AG04450 (cell line): ENCODE data around the gene TUT4. TPM values are rescaled to one million over a fixed set of nuclear protein-coding genes. Genes with fewer than 3 reads are reported as not detected.

Experiments
- CTCF ChIA-PET: fragments of 300-600, 350-600 bp; formaldehyde crosslinking; extraction: SDS; loops from one replicate; lab custom pipeline; 2022; ENCODE audit warnings: antibody characterized with exemption, inconsistent platforms; lab: Charles Lee
- POLR2A ChIA-PET: fragments of 350-600 bp; formaldehyde crosslinking; extraction: SDS; loops from one replicate; lab custom pipeline; 2021; ENCODE audit warnings: antibody characterized with exemption, inconsistent platforms; lab: Yijun Ruan, JAX
- DNase-seq: peaks from one replicate; pipeline ENCODE4 v3.0.0-alpha.2; 2011; ENCODE audit warnings: low read depth, low spot score
- H3K27ac ChIP-seq: one replicate; pipeline ENCODE4 v1.5.1; 2012; ENCODE audit warnings: low read depth, low read length, control low read depth
- H3K27me3 ChIP-seq: one replicate; pipeline ENCODE4 v1.6.0; 2012; ENCODE audit warnings: low read length; ENCODE audit not compliant: control insufficient read depth, insufficient read depth
- H3K4me3 ChIP-seq: 2 replicates; pipeline ENCODE4 v1.5.1; 2011; ENCODE audit warnings: mild to moderate bottlenecking, low read depth, low read length, control low read depth
- H3K9me3 ChIP-seq: 2 replicates; pipeline ENCODE4 v1.5.1; 2012; ENCODE audit warnings: low read length; ENCODE audit not compliant: control insufficient read depth, insufficient read depth
- polyA plus RNA-seq: library from polyadenylated mRNA; depleted of rRNA; stranded (reverse); fragments of >200 nt; gene quantifications from 2 replicates; pipeline ENCODE4 v1.2.3, GENCODE V29; 2011
- TF ChIP-seq, protein P1 (sequence below): IDR thresholded peaks from 2 replicates; pipeline ENCODE4 v1.5.1; 2011; ENCODE audit warnings: low read depth, low read length, control low read depth, inconsistent platforms

Gene TUT4
- polyA plus RNA-seq, 1 experiment = 30.0 TPM

DNA sequence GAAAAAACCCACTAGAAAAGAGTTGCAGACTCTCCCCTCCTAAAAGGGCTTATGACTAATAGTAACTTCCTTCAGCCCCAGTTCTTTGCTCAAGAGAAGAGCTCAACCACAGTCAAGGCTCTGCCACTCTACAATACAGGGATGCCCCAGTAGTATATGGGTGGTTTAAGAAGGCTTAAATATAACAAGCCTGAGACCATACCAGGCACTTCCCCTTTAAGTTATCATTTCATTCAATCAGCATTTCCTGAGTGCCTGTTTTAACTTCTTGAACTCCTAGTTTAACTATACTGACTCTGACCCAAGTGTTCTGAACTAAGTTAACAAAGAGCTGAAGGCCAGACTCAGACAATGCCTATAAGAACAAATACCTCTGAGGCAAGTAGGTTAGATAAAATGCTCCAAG, 128.7 kb downstream of the TUT4 start:
- Histone ChIP-seq H3K27me3 (no peaks in the 10 kb centered on the region), H3K27ac (no peak overlapping the region), H3K9me3 (no peaks in the 10 kb centered on the region), H3K4me3 (no peak overlapping the region)
- ChIA-PET CTCF (interaction anchor here (1.3 kb wide), 1 partner anchor 262 kb away, joined by 4 read pairs; no protein-coding TSS in a partner anchor), POLR2A (no interaction called here)
- no peak for DNase-seq
- TF ChIP-seq, protein P1, sequence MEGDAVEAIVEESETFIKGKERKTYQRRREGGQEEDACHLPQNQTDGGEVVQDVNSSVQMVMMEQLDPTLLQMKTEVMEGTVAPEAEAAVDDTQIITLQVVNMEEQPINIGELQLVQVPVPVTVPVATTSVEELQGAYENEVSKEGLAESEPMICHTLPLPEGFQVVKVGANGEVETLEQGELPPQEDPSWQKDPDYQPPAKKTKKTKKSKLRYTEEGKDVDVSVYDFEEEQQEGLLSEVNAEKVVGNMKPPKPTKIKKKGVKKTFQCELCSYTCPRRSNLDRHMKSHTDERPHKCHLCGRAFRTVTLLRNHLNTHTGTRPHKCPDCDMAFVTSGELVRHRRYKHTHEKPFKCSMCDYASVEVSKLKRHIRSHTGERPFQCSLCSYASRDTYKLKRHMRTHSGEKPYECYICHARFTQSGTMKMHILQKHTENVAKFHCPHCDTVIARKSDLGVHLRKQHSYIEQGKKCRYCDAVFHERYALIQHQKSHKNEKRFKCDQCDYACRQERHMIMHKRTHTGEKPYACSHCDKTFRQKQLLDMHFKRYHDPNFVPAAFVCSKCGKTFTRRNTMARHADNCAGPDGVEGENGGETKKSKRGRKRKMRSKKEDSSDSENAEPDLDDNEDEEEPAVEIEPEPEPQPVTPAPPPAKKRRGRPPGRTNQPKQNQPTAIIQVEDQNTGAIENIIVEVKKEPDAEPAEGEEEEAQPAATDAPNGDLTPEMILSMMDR = no peak

DNA sequence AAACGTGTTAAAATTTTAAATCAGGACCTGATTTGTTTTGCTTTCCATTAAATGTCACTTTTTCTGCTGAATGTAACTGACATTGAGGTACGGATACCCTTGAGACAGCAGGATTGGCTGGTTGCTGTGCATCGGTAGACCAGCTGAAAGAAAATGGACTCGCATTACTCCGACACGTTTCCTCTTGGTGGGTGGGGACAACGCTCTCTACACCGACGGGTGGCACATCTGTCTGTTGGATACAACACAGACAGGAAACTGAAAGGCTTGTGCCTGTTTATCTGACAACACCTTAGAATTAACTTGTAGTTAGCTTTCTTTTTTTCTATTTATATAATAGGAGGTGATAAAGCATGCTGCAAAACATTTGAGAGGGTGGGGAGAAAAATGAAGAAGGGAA, 129.1 kb downstream of the TUT4 start:
- no peak for DNase-seq
- CTCF ChIA-PET = interaction anchor here (0.6 kb wide), 1 partner anchor 382 kb away, joined by 3 read pairs; no protein-coding TSS in a partner anchor
- no peaks in the 10 kb centered on the region for H3K9me3 ChIP-seq

DNA sequence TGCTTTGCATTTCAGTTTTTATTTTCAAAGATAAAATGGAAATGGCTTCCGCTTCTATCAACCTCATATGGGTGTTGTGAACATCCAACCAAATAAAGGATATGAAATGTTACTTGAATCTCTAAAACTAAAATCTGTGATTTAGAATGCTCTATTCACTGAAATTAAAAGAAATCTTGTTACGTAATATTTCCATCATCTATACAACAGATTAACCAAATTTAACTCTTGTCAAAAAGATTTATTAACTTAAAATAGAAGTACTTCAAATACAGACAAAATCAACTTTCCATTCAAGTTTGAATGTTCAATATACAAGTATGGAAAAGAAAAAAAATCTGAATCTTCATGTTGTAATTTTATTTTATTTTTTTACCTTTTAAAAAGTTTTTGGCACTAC, 129.8 kb downstream of the TUT4 start:
- Histone ChIP-seq H3K4me3 (no peak overlapping the region), H3K27ac (no peak overlapping the region), H3K27me3 (no peaks in the 10 kb centered on the region), H3K9me3 (no peaks in the 10 kb centered on the region)
- ChIA-PET CTCF (interaction anchor here (0.6 kb wide), 1 partner anchor 265 kb away, joined by 5 read pairs; no protein-coding TSS in a partner anchor), POLR2A (no interaction called here)
- TF ChIP-seq, protein P1 = no peak
- no peak for DNase-seq

More for the DNA sequence above, 129.1 kb downstream of the TUT4 start:
- no peak overlapping the region for H3K27ac ChIP-seq
- TF ChIP-seq, protein P1 = no peak
- POLR2A ChIA-PET = no interaction called here
- H3K4me3 ChIP-seq = no peak overlapping the region
- no peaks in the 10 kb centered on the region for H3K27me3 ChIP-seq

DNA sequence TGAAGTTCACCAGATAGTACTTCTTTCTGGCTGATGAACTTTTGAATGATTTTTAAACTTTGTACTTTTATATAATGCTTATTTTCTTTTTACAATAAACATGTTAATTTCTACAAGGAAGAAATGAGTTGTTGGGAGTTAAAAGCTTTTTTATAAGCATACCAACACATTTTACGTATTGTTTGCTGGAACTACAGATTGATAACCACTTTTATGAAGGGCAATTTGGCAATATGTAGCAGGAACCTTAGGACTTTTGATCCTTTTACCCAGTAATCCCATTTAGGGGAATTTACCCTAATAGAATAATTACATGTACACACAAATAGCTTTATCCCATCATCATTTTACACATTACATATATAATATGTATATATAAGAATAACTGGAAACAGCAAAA, 132.2 kb downstream of the TUT4 start:
- H3K4me3 ChIP-seq = no peak overlapping the region
- POLR2A ChIA-PET = no interaction called here

DNA sequence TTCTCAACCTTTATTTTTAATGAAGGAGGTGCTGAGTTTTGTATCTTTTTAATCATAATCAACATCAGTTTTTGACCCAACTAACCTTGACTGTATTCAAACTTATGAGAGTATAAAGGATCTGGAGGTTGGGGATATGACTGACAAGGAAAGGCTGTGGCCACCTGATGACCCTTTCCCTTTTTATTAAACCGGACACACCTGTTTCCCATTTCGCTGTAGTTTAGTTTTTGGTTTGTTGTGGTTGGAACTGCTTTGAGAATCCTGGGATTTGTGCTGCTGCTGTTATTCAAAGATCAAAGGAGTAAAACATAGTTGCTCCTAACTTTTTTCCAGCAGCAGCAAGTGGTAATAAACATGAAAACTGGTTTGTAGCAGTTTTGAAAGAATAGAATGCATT, 136.1 kb downstream of the TUT4 start:
- no peak for DNase-seq
- ChIA-PET CTCF (no interaction called here), POLR2A (no interaction called here)
- H3K27ac ChIP-seq = no peak overlapping the region
- TF ChIP-seq, protein P1 = no peak
- H3K27me3 ChIP-seq = no peaks in the 10 kb centered on the region
- H3K9me3 ChIP-seq = no peaks in the 10 kb centered on the region
- H3K4me3 ChIP-seq = no peak overlapping the region

More for the DNA sequence above, 132.2 kb downstream of the TUT4 start:
- TF ChIP-seq, protein P1 = no peak
- Histone ChIP-seq H3K9me3 (no peaks in the 10 kb centered on the region), H3K27me3 (no peaks in the 10 kb centered on the region), H3K27ac (no peak overlapping the region)
- CTCF ChIA-PET = interaction anchor here (1.1 kb wide), 1 partner anchor 17 kb away, joined by 3 read pairs; the partner anchor contains the start of genes ORC1 and PRPF38A
- no peak for DNase-seq
